LNCaP clone FGC (cell line): ENCODE measurements around the gene TRPM1.

ENCODE experiments used
- DNase-seq: peaks from one replicate; pipeline ENCODE4 v3.0.0-alpha.2; 2011; ENCODE audit warnings: low read depth
- H3K4me3 ChIP-seq: 2 replicates; pipeline ENCODE4 v1.5.1; 2011; ENCODE audit warnings: mild to moderate bottlenecking, low read depth, low read length, control low read depth
- TF ChIP-seq, protein P1 (sequence below): IDR thresholded peaks from 2 replicates; pipeline ENCODE4 v1.5.1; 2012; ENCODE audit warnings: mild to moderate bottlenecking; ENCODE audit not compliant: control insufficient read depth, insufficient read depth; ENCODE audit errors: extremely low read depth

The TRPM1 gene

DNA sequence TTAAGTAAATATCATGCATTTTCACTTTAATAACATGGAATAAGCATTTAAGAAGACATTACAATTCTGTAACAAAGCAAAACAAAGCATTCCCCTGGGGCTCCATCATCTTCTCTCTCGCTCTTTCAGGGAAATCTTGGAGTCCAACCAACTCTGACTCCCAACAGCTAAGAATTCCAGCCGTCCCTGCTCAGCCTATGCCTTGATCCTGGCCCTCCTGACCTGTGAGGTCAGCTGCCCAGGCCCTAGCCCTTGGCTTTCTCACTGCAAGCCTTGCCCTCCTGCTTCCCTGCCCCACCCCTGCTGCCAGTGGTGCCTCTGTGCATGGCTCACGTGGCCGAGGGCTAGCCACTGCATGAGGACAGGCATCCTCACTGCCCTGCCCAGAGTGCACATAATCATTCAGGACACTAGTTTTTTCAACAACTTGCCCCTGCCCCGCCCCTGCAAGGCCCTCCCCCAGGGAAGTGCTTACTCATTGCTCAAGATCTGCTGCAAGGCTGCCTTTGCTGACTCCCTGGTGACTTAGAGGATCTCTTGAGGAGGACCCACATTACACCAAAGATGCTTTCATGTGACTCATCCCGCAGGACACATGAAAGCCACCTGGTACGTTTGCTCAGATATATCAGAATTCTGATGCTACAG is 147.7 kb downstream of the TRPM1 start:
- no peak overlapping the region for H3K4me3 ChIP-seq

GRCh38 chr15:30953183-30953582 is 148.3 kb downstream of the TRPM1 start:
- no peak overlapping the region for H3K4me3 ChIP-seq
- DNase-seq = no peak
- TF ChIP-seq, protein P1, sequence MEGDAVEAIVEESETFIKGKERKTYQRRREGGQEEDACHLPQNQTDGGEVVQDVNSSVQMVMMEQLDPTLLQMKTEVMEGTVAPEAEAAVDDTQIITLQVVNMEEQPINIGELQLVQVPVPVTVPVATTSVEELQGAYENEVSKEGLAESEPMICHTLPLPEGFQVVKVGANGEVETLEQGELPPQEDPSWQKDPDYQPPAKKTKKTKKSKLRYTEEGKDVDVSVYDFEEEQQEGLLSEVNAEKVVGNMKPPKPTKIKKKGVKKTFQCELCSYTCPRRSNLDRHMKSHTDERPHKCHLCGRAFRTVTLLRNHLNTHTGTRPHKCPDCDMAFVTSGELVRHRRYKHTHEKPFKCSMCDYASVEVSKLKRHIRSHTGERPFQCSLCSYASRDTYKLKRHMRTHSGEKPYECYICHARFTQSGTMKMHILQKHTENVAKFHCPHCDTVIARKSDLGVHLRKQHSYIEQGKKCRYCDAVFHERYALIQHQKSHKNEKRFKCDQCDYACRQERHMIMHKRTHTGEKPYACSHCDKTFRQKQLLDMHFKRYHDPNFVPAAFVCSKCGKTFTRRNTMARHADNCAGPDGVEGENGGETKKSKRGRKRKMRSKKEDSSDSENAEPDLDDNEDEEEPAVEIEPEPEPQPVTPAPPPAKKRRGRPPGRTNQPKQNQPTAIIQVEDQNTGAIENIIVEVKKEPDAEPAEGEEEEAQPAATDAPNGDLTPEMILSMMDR = no peak

More for the DNA sequence above, 147.7 kb downstream of the TRPM1 start:
- TF ChIP-seq, protein P1 = no peak
- DNase-seq = no peak
